K562 (cell line): ENCODE measurements around the gene PDE6G. TPM values are rescaled to one million over a fixed set of nuclear protein-coding genes. Genes with fewer than 3 reads are reported as not detected.

Experiments used
- ATAC-seq: fragments of 200-7000 bp; cut with Tn5 transposase; 3 replicates; pipeline ENCODE4 v1.9.1; 2020; ENCODE audit warnings: moderate library complexity
- BruUV-seq: library from RNA; stranded (reverse); fragments of 400-500 nt; replicated peaks from 2 replicates; lab custom pipeline; 2021; lab: Mats Ljungman, UMichigan
- CTCF ChIA-PET: fragments of 300-600 bp; formaldehyde crosslinking; extraction: SDS; loops from one replicate; lab custom pipeline; 2021; ENCODE audit warnings: low intra/inter-chr PET ratio; lab: Yijun Ruan, JAX
- POLR2A ChIA-PET: fragments of 300-600, 350-650 bp; sonication (Branson Sonifier 250); formaldehyde crosslinking; extraction: SDS; loops from one replicate; lab custom pipeline; 2021; ENCODE audit warnings: antibody characterized with exemption, inconsistent platforms; lab: Yijun Ruan, JAX
- DNase-seq, 4 experiments: peaks; one replicate each; pipeline versions ENCODE4 v3.0.0 to v3.0.0-alpha.2; 2011 to 2018; ENCODE audit warnings: low spot score in 3 of 4, mixed read lengths in 3 of 4; ENCODE audit errors: extremely low read depth in 1 of 4
- FAIRE-seq: peaks from 2 replicates; lab custom pipeline; 2011; peaks lifted over from hg19 to GRCh38; lab: Jason Lieb, UNC
- H2AFZ ChIP-seq: 2 replicates; pipeline ENCODE4 v1.6.0; 2011; ENCODE audit warnings: low read depth, low read length, control low read depth, inconsistent platforms
- H3K27ac ChIP-seq: fragments of 200-600 bp; 3 replicates; pipeline ENCODE4 v1.8.0; 2011; ENCODE audit warnings: low read depth, mild to moderate bottlenecking, control low read depth, inconsistent platforms, low read length, moderate library complexity, mixed read lengths; ENCODE audit errors: extremely low read depth
- H3K27me3 ChIP-seq, 2 experiments: fragments of 300-600 bp in 1 of 2; 2 replicates in 1 of 2; 3 replicates in 1 of 2; pipeline versions ENCODE4 v1.6.0 to v1.8.0; 2011; ENCODE audit warnings: inconsistent platforms in 2 of 2, low read length in 2 of 2, mild to moderate bottlenecking in 1 of 2, mixed read lengths in 1 of 2, moderate library complexity in 1 of 2; ENCODE audit not compliant: control insufficient read depth in 2 of 2, insufficient read depth in 2 of 2
- H3K36me3 ChIP-seq: fragments of 300-600 bp; 3 replicates; pipeline ENCODE4 v1.8.0; 2011; ENCODE audit warnings: mild to moderate bottlenecking, low read length, inconsistent platforms; ENCODE audit not compliant: control insufficient read depth, insufficient read depth
- H3K4me1 ChIP-seq, 2 experiments: fragments of 200-600 bp in 1 of 2; replicated peaks in 1 of 2; 2 replicates in 1 of 2; 3 replicates in 1 of 2; pipeline versions ENCODE4 v1.5.1 to v1.8.0; 2011; ENCODE audit warnings: inconsistent platforms in 2 of 2, low read length in 2 of 2, mild to moderate bottlenecking in 1 of 2, mixed read lengths in 1 of 2, moderate library complexity in 1 of 2; ENCODE audit not compliant: control insufficient read depth in 2 of 2, insufficient read depth in 2 of 2
- H3K4me2 ChIP-seq: 2 replicates; pipeline ENCODE4 v1.6.1; 2011; ENCODE audit warnings: low read length, control low read depth, inconsistent platforms, mixed read lengths; ENCODE audit not compliant: insufficient read depth
- H3K4me3 ChIP-seq: fragments of 200-600 bp; sonication (generic), shearing (Covaris generic); 2 replicates; pipeline ENCODE4 v1.5.1; 2016; ENCODE audit warnings: control low read depth, inconsistent platforms
- H3K79me2 ChIP-seq: fragments of 200-600 bp; 3 replicates; pipeline ENCODE4 v1.8.0; 2011; ENCODE audit warnings: low read length, inconsistent platforms; ENCODE audit not compliant: control insufficient read depth, insufficient read depth
- H3K9ac ChIP-seq, 2 experiments: 2 replicates each; pipeline versions ENCODE4 v1.6.0 to v1.6.1; 2011; ENCODE audit warnings: low read depth in 2 of 2, low read length in 2 of 2, control low read depth in 1 of 2, inconsistent platforms in 1 of 2, mild to moderate bottlenecking in 1 of 2, mixed read lengths in 1 of 2; ENCODE audit not compliant: insufficient read depth in 1 of 2
- H3K9me1 ChIP-seq: one replicate; pipeline ENCODE4 v1.6.0; 2011; ENCODE audit warnings: inconsistent platforms, mild to moderate bottlenecking, low read length, moderate library complexity; ENCODE audit not compliant: control insufficient read depth, insufficient read depth
- H3K9me3 ChIP-seq: replicated peaks from 2 replicates; pipeline ENCODE4 v1.5.1; 2011; ENCODE audit warnings: low read depth, low read length, inconsistent platforms; ENCODE audit not compliant: control insufficient read depth, insufficient read depth
- H4K20me1 ChIP-seq: replicated peaks from 2 replicates; pipeline ENCODE4 v1.6.1; 2011; ENCODE audit warnings: low read length, inconsistent platforms, mixed read lengths; ENCODE audit not compliant: control insufficient read depth, insufficient read depth
- SPI1 ChIP-seq: IDR thresholded peaks from 2 replicates; pipeline ENCODE4 v1.6.1; 2011; ENCODE audit warnings: low read depth, low read length, control low read depth, borderline replicate concordance
- ZNF384 ChIP-seq: IDR thresholded peaks from 2 replicates; pipeline ENCODE4 v1.6.1; 2012; ENCODE audit warnings: low read depth, low read length, improper control_type of control experiment
- WGBS: fragments of 100-300 bp; shearing (Covaris generic); methylation state at CpG from one replicate; pipeline ENCODE4 v1.1.6; 2016; ENCODE audit warnings: low coverage, mixed read lengths; ENCODE audit not compliant: insufficient coverage; ENCODE audit errors: missing lambda C conversion rate; 5-methylcytosine and 5-hydroxymethylcytosine counted together
- in situ Hi-C: fragments of 300-500 bp; cut with MboI; formaldehyde crosslinking; loops from 4 replicates; pipeline ENCODE4 v1.15.0; 2018; ENCODE audit warnings: inconsistent platforms, mixed read lengths
- intact Hi-C: fragments of 100-400 bp; cut with micrococcal nuclease; formaldehyde crosslinking; loops from 2 replicates; pipeline ENCODE4 v1.14.2; 2022
- polyA plus RNA-seq, 8 experiments: library from polyadenylated mRNA; depleted of rRNA in 4 of 8; stranded (reverse) in 5 of 8; unstranded in 3 of 8; fragments of >200 nt; fragmentation: Nextera tagmentation in 2 of 8; fragmentation: Illumina TruSeq in 1 of 8; extraction: Ambion mirVana in 2 of 8; extraction: Trizol in 1 of 8; gene quantifications; 2 replicates each; pipeline versions ENCODE4 v1.2.1 to v1.2.3, GENCODE V29; 2011 to 2014; ENCODE audit warnings: inconsistent platforms in 1 of 8, missing spikeins in 1 of 8
- total RNA-seq, 7 experiments: library from RNA; depleted of rRNA in 6 of 7; stranded (reverse); fragments of >200 nt in 6 of 7; fragmentation: Illumina TruSeq in 2 of 7; extraction: Trizol in 2 of 7; gene quantifications; 2 replicates each; pipeline versions ENCODE4 v1.2.1 to v1.2.3, GENCODE V29; 2011 to 2021; ENCODE audit warnings: low replicate concordance in 1 of 7
- TF ChIP-seq, protein P1 (sequence below): sonication (generic); formaldehyde crosslinking; IDR thresholded peaks from 2 replicates; pipeline ENCODE4 v1.8.1; 2023; ENCODE audit warnings: mild to moderate bottlenecking, missing genetic modification reagents

The PDE6G gene
- total and polyA plus RNA-seq, 9 of the 15 experiments (the other 6 are each of a cell fraction or from before 2014, with no cell fraction given) = 0.14 to 0.59 TPM; not detected in 7

DNA sequence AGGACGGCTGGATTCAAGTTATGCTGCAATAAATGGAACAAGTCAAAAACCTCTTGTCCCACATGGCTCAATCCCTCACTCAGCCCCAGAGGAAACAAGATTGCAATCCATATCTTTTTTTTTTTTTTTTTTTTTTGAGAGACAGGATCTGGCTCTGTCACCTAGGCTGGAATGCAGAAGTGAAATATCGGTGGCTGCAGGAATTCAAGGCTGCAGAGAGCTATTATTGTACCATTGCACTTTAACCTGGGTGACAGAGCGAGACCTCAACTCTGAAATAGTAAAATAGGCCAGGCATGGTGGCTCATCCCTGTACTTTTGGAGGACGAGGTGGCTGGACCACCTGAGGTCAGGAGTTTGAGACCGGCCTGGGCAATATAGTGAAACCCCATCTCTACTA lies 2.7 kb upstream of the PDE6G start:
- no peaks in the 10 kb centered on the region for H3K27me3 ChIP-seq
- H3K27ac ChIP-seq = no peak overlapping the region
- 50% methylated on average over 4 of the region's 5 CpGs for WGBS
- H4K20me1 ChIP-seq = no peaks in the 10 kb centered on the region
- TF ChIP-seq, protein P1, sequence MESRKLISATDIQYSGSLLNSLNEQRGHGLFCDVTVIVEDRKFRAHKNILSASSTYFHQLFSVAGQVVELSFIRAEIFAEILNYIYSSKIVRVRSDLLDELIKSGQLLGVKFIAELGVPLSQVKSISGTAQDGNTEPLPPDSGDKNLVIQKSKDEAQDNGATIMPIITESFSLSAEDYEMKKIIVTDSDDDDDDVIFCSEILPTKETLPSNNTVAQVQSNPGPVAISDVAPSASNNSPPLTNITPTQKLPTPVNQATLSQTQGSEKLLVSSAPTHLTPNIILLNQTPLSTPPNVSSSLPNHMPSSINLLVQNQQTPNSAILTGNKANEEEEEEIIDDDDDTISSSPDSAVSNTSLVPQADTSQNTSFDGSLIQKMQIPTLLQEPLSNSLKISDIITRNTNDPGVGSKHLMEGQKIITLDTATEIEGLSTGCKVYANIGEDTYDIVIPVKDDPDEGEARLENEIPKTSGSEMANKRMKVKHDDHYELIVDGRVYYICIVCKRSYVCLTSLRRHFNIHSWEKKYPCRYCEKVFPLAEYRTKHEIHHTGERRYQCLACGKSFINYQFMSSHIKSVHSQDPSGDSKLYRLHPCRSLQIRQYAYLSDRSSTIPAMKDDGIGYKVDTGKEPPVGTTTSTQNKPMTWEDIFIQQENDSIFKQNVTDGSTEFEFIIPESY (CRISPR knock-in tag) = no peak
- TF ChIP-seq SPI1 (peak; percentile 30; the same call in 1 of the 2 replicates), ZNF384 (peak; percentile 43; the same call in 1 of the 2 replicates)
- ChIA-PET CTCF (no interaction called here), POLR2A (no interaction called here)
- DNase-seq (no peak), ATAC-seq (no peak), FAIRE-seq (no peak)
- no peaks in the 10 kb centered on the region for H3K9me3 ChIP-seq
- H3K4me3 ChIP-seq = no peak overlapping the region
- intact Hi-C loops (no loop called here), in situ Hi-C loops (no loop called here)
- peaks cover 15 to 33% of the 10 kb centered on the region in 2 experiments; a peak in 4 of 5 replicates for H3K4me1 ChIP-seq
- H3K79me2 ChIP-seq = peaks cover 1% of the 10 kb centered on the region; the same call in 1 of the 3 replicates
- H3K36me3 ChIP-seq = peaks cover under 1% of the 10 kb centered on the region; the same call in 1 of the 3 replicates
- no TSS peak for BruUV-seq
- H3K9ac ChIP-seq = no peak overlapping the region
- H3K9me1 ChIP-seq = no peaks in the 10 kb centered on the region
- H3K4me2 ChIP-seq = no peak overlapping the region
- H2AFZ ChIP-seq = no peak overlapping the region
